Esophagus squamous epithelium (tissue), 5 donors: Measurements from ENCODE around the gene GALNT11. TPM values are rescaled to one million over a fixed set of nuclear protein-coding genes. Genes with fewer than 3 reads are reported as not detected.

Experiments used
- DNase-seq: peaks from one replicate; lab custom pipeline; 2025; lab: John Stamatoyannopoulos, UW
- H3K27ac ChIP-seq, 4 donors: fragments of 200-600 bp; sonication (generic); one replicate each; pipeline ENCODE4 v1.5.1; 2016 to 2019; ENCODE audit warnings: mild to moderate bottlenecking in 1 of 4
- H3K27me3 ChIP-seq, 4 donors: fragments of 200-600 bp; sonication (generic); 1 replicate in 3 of 4; 2 replicates in 1 of 4; pipeline versions ENCODE4 v1.5.1 to v1.6.0; 2017 to 2021; ENCODE audit warnings: antibody characterized with exemption in 1 of 4
- H3K36me3 ChIP-seq, 3 donors: fragments of 200-600 bp; sonication (generic); one replicate each; pipeline ENCODE4 v1.5.1; 2016 to 2019
- H3K4me1 ChIP-seq, 3 donors: fragments of 200-600 bp; sonication (generic); one replicate each; pipeline ENCODE4 v1.5.1; 2017 to 2019
- H3K4me3 ChIP-seq, 4 donors: fragments of 200-600 bp; sonication (generic); 1 replicate in 3 of 4; 2 replicates in 1 of 4; pipeline ENCODE4 v1.5.1; 2016 to 2019; ENCODE audit warnings: mild to moderate bottlenecking in 2 of 4, moderate library complexity in 1 of 4
- H3K9me3 ChIP-seq, 3 donors: fragments of 200-600 bp; sonication (generic); one replicate each; pipeline ENCODE4 v1.5.1; 2016 to 2019
- POLR2A ChIP-seq, 4 donors: fragments of 450-650 bp; IDR thresholded peaks; one replicate each; pipeline ENCODE4 v1.6.1; 2017; ENCODE audit warnings: antibody characterized with exemption in 4 of 4, mild to moderate bottlenecking in 4 of 4, moderate library complexity in 3 of 4
- WGBS, 2 donors: methylation state at CpG; one replicate each; pipeline ENCODE4 v1.1.5; 2018; 5-methylcytosine and 5-hydroxymethylcytosine counted together
- intact Hi-C: fragments of 100-400 bp; cut with DNase I; formaldehyde crosslinking; loops from one replicate; pipeline ENCODE4 v1.15.0; 2022
- total RNA-seq, 4 donors: library from RNA; depleted of rRNA; stranded (reverse); fragments of >200 nt; gene quantifications; one replicate each; pipeline ENCODE4 v1.1.0, GENCODE V29; 2016
- TF ChIP-seq, protein P1 (sequence below), 6 experiments: fragments of 450-650 bp in 4 of 6; fragments of 200-600 bp in 2 of 6; sonication (generic) in 2 of 6; IDR thresholded peaks; one replicate each; pipeline ENCODE4 v1.5.1; 2016 to 2019; ENCODE audit warnings: antibody characterized with exemption in 6 of 6, mild to moderate bottlenecking in 4 of 6, moderate library complexity in 4 of 6
- donor health status: DM: yes; HTN: yes; CAD: no.

GALNT11 gene
- total RNA-seq, 4 donors from 2014 or later, result 26.9 to 53.3 (median 33.6) TPM

DNA sequence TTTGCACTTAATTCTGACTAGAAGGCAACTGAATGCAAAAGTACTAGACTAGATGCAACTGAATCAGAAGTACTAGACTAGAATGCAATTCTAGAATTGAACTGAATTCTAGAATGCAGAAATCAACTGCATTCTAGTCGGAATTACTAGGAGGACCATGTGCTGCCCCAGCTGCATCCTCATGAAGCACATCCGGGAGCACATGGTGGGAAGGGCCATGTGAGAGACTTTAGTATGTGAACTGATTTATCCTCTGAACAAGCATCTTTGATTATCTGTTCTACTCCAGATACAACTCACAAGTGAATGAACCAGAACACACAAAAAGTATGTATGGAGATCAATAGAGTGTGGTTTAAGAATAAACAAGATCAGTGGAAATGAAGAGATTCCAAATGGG is 115.1 kb downstream of the GALNT11 start:
- no peak overlapping the region for H3K4me3 ChIP-seq
- no peak overlapping the region for H3K27ac ChIP-seq
- H3K9me3 ChIP-seq, result no peaks in the 10 kb centered on the region
- TF ChIP-seq POLR2A (IDR thresholded peaks at IDR 0.05), result no peak
- TF ChIP-seq, protein P1, sequence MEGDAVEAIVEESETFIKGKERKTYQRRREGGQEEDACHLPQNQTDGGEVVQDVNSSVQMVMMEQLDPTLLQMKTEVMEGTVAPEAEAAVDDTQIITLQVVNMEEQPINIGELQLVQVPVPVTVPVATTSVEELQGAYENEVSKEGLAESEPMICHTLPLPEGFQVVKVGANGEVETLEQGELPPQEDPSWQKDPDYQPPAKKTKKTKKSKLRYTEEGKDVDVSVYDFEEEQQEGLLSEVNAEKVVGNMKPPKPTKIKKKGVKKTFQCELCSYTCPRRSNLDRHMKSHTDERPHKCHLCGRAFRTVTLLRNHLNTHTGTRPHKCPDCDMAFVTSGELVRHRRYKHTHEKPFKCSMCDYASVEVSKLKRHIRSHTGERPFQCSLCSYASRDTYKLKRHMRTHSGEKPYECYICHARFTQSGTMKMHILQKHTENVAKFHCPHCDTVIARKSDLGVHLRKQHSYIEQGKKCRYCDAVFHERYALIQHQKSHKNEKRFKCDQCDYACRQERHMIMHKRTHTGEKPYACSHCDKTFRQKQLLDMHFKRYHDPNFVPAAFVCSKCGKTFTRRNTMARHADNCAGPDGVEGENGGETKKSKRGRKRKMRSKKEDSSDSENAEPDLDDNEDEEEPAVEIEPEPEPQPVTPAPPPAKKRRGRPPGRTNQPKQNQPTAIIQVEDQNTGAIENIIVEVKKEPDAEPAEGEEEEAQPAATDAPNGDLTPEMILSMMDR (IDR thresholded peaks at IDR 0.05), result no peak
- WGBS, 2 donors, result 95 to 100% methylated on average over 2 of the region's 2 CpGs
- intact Hi-C loops, result no loop called here
- DNase-seq, result no peak
- peaks cover 24 to 100% (median 35%) of the 10 kb centered on the region in 3 donors for H3K36me3 ChIP-seq
- H3K27me3 ChIP-seq, result no peaks in the 10 kb centered on the region
- H3K4me1 ChIP-seq, result peaks cover 0 to 5% (median 0%) of the 10 kb centered on the region in 3 donors

GRCh38 chr7:152142976-152143595 is 117.6 kb downstream of the GALNT11 start:
- 68 to 69% methylated on average over 5 of the region's 5 CpGs for WGBS, 2 donors

GRCh38 chr7:152144557-152145245 is 119.2 kb downstream of the GALNT11 start:
- Histone ChIP-seq H3K27me3 (no peaks in the 10 kb centered on the region), H3K9me3 (no peaks in the 10 kb centered on the region), H3K36me3 (peaks cover 3 to 100% (median 27%) of the 10 kb centered on the region in 3 donors), H3K27ac (no peak overlapping the region), H3K4me1 (peaks cover 0 to 13% (median 0%) of the 10 kb centered on the region in 3 donors), H3K4me3 (no peak overlapping the region)
- no peak for TF ChIP-seq POLR2A (IDR thresholded peaks at IDR 0.05)
- TF ChIP-seq, protein P1 (IDR thresholded peaks at IDR 0.05), result no peak
- WGBS, 2 donors, result 72 to 75% methylated on average over 11 to 12 of the region's 12 CpGs
- intact Hi-C loops, result no loop called here
- no peak for DNase-seq

More at GRCh38 chr7:152142976-152143595, 117.6 kb downstream of the GALNT11 start:
- Histone ChIP-seq H3K36me3 (peaks cover 12 to 100% (median 37%) of the 10 kb centered on the region in 3 donors), H3K27me3 (no peaks in the 10 kb centered on the region), H3K4me3 (no peak overlapping the region), H3K27ac (no peak overlapping the region), H3K9me3 (no peaks in the 10 kb centered on the region), H3K4me1 (peaks cover 0 to 13% (median 0%) of the 10 kb centered on the region in 3 donors)
- DNase-seq, result no peak
- TF ChIP-seq, protein P1 (IDR thresholded peaks at IDR 0.05), result no peak
- no peak for TF ChIP-seq POLR2A (IDR thresholded peaks at IDR 0.05)
- intact Hi-C loops, result no loop called here

DNA sequence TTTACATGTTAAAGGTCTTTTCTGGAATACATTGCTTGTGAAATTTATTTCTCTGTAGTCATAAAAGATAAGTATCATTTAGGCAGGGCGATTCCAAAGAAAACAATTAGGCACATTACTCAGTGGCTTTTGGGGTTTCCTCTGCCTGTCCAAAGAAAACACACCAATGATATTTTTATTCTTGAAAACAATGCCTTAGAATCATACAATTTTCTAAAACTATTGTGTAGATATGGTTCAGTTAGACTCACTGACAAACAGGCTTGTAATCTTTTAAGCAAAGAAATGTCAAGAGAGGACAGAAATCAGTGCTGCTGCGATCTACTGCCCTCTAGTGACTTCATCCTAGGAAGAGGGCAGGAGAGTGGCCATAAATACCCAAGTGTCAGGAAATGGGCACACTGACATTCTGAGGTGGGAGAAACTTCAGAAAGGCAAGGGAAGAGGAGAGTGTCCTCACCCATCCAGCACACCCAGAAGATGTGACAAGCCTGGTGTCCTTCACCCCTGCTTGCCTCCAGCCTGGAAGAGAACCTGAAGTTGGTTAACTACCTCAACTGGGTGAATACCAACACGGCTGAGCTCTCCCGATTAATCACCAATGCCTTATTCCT is 120.5 kb downstream of the GALNT11 start:
- TF ChIP-seq, protein P1 (IDR thresholded peaks at IDR 0.05), result peak in 5 of 6 experiments; percentile 43 to 62 (median 54)
- TF ChIP-seq POLR2A (IDR thresholded peaks at IDR 0.05), result no peak
- Histone ChIP-seq H3K4me3 (no peak overlapping the region), H3K27ac (no peak overlapping the region), H3K9me3 (no peaks in the 10 kb centered on the region), H3K27me3 (no peaks in the 10 kb centered on the region), H3K36me3 (peaks cover 3 to 100% (median 32%) of the 10 kb centered on the region in 3 donors), H3K4me1 (peaks cover 0 to 13% (median 0%) of the 10 kb centered on the region in 3 donors)
- DNase-seq, result no peak
- intact Hi-C loops, result no loop called here
- WGBS, 2 donors, result 65 to 74% methylated on average over 4 of the region's 4 CpGs
